ENCODE data around the gene U2AF1L4.
"Not testable (repeated sequence)": the region's sequence is repeated elsewhere in the genome, so short reads cannot be mapped to it uniquely, and the experiment has no call there.

The U2AF1L4 gene

DNA sequence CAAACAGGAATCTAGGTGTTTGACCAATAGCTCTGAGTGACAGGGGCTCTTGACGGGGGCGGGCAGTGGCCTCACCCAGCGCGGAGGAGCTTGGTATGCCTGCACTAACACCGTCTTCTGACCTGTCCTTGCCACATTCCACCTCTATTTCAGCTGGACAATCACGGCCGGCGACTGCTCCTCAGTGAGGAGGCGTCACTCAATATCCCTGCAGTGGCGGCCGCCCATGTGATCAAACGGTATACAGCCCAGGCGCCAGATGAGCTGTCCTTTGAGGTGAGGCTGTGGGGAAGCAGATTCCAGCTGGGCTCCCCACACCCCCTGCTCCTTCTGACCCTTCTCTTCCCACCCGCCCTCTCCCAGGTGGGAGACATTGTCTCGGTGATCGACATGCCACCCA is 34.8 kb upstream of the U2AF1L4 start:
- no peak for DNase-seq

- no peak for DNase-seq
These were observed 33.8 kb upstream of the U2AF1L4 start for GRCh38 chr19:35779033-35779432.

DNA sequence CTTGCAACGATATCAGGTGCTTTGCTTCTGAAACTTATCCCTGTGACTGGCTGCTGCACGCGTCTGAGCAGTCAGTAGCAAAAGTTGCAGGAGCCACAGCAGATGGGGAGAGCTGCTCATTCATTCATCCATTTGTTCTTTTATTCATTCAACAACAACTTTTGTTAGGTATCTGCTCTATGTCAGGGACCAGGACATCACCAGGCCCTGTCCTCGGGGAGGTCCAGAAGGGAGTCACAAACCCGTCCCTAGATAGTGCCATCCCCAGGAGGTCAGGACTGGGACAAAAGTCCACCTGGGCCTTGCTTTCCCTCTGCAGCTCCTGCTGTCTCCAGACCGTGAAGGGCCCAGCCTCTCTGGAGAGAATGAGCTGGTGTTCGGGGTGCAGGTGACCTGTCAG is 32.7 kb upstream of the U2AF1L4 start:
- DNase-seq, result no peak

- DNase-seq, result no peak
These were observed 32.0 kb upstream of the U2AF1L4 start for GRCh38 chr19:35777086-35777841.

DNA sequence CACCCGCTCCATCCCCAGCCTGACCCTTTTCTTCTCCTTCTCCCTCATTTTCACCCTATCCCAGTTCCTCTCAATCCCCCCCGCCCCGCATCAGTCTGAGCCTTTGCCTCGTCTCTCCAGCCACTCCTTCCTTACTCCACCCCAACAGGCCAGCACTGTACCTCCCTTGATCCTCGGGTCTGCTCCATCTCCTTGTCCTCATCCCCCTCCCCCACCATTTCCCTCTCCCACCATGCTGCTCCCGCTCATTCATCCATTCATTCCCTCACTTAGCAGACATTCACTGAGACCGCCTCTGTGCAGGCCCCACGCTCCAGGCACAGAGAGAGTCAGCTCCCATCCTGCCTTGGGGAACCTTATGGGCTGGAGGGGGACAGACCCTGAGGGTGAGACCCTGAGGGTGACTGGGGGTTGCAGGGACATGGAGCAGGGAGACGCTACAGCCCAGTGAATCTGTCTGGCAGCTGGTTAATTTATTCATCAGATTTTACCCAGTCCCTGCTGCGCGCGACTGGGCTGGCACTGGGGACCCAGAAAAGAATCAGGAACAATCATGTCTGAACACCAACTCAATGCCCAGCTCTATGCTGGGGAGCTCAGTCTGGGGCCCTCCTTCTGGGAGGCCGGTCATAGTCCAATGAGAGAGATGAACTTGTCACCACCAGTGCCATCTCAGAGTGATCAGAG is 31.0 kb upstream of the U2AF1L4 start:
- peak in 1 of 2 experiments; percentile 8 for DNase-seq

DNA sequence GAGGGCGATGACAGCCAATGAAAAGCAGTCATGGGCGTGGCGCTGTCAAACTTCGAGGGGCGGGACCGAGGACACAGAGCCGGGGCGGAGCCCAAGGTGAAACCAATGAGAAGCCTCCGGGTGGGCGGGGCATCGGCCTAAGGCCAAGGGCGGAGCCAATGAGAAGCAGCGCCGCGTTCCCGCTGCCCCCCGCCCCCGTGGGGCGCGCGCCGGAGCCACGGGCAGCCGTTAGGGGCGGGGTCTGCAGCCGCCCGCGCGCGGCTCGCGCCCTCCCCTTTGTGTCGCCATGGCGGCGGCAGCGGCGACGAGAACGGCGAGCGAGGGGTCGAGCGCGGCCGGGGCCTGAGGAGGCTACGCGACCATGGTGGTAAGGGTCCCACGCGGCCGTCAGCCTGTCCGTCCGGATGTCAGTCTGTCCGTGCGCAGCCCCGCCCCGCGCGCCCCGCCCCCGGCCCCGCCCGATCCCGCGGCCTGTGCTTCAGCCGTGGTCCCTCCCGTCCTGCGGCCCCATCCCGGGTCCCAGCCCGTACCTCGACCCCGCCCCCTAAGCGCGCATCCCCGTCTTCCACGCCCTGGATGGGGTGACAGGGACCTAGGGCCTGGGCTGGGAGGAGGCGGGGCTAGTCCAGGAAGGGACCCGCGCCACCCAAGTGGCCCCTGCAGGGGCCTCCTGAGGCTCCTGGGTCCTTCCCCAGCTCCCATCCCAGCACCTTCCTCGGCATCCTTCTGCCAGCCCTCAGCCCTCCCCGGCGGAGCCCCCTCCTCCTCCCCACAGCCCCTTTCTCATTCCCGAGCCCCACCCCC is 30.3 kb upstream of the U2AF1L4 start, which contains the start of gene ARHGAP33:
TSS of gene ARHGAP33 (plus strand) at position 267 of the 804 bp plus-strand sequence. CDS start at position 362, 95 bp downstream.
- peak; percentile 86 to 95 for DNase-seq

- DNase-seq, result no peak
These were observed 29.8 kb upstream of the U2AF1L4 start for GRCh38 chr19:35775046-35775297.

DNA sequence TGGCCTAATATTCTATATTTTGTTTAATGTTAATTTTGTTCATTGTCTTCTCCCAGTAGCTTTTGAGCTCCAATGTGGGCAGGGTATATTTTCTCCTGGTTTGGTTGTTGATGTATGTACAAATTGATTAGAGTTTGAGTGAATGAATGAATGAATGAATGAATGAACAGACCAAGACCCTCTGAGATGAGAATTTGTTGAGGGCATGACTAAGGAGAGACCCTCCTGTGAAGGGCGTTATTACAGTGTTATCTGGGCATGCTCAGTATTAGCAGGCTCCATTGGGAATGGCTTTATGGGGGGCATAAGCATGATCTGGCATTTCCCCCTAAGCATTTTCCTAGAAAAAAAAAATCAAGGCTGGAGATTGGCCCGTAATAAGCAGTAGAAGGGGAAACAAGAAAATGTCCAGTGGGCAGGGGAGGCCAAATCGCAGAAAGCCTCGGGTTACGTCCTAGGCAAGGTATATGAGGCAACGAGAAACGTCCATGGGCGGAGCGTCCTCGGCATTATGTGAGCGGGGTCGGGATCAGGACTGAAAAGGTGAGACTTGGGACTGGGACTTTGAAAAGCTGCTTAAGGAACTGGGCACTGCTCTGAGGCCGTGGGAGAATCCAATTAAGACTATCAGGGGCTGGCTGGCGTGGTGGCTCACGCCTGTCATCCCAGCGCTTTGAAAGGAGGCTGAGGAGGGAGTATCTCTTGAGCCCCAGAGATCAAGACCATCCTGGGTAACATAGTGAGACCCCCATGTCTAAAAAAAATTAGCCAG is 29.2 kb upstream of the U2AF1L4 start:
- no peak for DNase-seq

DNA sequence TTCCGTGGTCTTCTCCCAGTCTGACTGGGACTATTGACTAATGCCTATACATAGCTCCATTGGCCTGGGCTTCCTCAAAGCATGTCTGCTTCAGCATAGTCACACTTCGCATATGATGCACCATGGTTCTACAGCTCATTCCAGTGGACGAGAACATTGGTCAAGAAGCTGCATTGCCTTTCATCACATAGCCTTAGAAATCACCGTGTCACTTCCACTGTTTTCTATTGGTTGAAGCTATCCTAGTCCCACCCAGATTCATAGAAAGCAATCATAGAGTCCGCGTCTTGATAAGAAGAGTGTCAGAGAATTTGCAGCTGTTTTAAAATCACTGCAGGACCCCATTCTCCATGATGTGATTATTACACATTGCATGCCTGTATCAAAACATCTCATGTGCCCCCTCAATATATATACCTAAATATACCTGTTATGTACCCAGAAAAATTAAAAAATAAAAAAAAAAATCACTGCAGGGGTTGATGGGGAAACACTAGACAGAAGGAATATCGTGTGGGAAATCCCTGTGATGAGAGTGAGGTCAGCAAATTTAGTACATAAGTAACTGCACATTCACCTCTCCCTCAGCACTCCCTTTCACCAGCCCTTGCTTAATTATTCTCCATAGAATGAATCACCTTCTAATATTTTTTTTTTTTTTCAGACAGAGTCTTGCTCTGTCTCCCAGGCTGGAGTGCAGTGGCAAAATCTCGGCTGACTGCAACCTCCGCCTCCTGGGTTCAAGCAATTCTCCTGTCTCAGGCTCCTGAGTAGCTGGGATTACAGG is 28.0 kb upstream of the U2AF1L4 start:
- no peak for DNase-seq

DNA sequence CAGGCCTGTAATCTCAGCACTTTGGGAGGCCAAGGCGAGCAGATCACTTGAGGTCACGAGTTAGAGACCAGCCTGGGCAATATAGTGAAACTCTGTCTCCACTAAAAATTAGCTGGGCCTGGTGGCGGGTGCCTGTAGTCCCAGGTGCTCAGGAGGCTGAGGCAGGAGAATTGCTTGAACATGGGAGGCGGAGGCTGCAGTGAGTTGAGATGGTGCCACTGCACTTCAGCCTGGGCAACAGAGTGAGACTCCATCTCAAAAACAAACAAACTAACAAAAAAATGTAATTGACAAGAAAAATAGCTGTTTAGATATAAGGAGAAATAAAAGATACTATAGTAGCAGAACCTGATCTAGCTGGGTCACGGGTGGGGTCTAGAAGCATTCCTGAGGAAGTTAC is 27.1 kb upstream of the U2AF1L4 start:
- DNase-seq, result not testable (repeated sequence)

GRCh38 chr19:35768082-35768421 is 22.8 kb upstream of the U2AF1L4 start:
- DNase-seq, result no peak

DNA sequence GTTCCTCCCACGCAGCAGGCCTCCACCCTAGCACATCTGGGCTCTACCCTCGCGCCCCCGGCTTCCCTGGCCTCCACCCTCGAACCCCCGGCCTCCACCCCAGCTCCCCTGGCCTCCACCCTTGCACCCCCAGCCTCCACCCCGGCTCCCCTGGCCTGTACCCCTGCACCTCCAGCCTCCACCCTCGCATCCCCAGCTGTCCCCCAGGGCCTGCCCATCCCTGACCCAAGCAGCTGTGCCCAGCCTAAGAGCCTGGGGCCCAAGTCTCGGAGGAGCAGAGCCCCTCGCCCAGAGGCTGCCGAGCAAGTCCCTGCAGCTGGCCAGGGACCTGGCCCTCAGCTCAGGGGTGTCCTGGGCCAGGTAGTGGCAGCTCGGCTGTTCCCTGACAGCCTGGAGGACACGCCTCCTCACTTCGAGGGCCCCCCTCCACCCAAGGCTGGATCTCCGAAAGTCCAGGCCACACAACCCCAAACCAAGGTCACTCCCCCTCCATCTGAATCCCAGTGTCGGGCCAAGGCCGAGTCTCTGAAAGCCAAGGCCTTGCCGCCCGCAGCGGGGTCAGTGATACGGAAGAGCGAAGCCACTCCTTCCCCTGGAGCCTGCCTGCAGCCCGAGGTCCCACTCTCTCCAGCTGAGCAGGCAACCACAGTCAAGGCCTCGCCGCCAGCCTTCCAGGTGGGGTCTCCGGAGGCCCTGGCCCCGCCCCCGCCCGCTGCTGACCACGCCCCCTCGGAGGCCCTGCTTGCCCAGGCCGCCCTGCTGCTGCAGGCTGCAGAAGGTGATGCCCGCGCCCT is 22.3 kb upstream of the U2AF1L4 start:
- DNase-seq, result no peak

DNA sequence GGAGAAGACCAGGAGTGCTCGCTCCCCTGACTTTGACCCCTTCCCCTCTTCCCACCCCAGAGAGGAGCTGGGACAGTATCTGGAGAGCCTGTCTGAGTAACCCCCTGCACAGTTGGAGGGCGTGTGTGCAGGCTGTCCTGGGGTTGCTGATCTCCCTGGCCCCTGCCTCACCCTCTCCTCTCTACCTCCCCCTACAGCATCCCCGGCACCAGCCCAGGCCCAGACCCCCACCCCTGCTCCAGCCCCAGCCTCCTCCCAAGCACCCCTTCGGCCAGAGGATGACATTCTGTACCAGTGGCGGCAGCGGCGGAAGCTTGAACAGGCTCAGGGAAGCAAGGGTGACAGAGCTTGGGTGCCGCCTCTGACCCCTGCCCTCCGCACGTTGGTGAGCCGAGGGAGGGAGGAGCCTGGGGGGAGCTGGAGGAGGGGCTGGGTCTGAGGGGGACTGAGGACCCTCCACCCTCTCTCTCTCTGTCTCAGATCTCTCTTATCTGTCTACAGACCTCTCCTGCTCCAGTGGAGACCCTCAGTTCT is 21.4 kb upstream of the U2AF1L4 start:
- DNase-seq, result no peak

DNA sequence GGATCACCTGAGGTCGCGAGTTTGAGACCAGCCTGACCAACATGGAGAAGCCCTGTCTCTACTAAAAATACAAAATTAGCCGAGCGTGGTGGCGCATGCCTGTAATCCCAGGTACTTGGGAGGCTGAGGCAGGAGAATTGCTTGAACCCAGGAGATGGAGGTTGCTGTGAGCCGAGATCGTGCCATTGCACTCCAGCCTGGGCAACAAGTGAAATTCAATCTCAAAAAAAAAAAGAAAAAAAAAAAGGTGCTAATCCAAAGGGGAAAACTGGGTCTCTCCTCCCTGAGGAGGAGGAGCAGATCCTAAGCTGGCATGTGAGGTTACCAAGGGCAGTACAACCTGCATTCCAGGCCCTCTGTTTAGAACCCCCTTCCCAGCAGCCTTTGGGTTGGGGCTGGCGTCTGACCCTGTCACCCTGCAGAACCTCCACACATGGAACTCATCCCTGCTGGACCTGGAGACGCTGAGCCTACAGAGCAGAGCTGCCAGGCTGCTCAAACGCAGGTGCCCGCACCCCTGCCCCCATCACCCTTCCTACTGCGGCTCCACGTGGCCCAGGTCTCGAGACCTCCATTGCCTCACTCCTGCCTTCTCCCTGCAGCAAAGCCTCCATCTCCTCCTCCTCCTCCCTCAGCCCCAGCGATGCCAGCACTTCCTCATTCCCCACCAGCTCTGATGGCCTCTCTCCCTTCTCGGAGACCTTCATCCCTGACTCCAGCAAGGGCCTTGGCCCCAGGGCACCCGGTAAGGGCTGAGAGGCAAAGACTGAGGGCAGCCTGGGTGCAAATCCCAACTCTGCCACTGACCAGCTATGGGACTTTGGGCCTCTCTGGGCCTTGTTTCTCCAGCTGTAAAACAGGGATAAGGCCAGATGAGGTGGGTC is 19.5 kb upstream of the U2AF1L4 start:
- no peak for DNase-seq

DNA sequence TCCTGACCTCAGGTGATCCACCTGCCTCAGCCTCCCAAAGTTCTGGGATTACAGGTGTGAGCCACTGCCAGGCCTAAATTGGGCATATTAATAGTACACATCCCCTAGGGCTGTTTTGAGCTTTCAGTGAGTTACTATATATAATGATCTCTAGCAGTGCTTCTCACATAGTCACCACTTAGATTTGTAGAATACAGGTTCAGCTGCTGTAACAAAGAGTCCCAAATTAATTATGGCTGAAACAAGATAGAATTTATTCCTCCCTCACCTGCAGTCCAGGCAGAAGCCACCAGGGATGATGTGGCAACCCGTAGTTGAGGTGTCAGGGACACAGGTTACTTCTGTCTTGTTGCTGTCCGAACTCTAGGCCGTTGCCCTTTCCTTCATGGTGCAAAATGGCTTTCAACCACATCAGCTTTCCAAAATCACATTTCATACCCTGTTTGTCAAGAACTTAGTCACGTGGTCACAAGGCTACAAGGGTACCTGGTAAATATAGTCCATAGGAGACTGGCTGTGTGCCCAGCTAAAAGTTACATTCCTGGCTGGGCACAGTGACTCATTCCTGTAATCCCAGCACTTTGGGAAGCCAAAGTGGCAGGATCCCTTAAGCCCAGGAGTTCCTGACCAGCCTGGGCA is 15.6 kb upstream of the U2AF1L4 start:
- DNase-seq, result no peak

DNA sequence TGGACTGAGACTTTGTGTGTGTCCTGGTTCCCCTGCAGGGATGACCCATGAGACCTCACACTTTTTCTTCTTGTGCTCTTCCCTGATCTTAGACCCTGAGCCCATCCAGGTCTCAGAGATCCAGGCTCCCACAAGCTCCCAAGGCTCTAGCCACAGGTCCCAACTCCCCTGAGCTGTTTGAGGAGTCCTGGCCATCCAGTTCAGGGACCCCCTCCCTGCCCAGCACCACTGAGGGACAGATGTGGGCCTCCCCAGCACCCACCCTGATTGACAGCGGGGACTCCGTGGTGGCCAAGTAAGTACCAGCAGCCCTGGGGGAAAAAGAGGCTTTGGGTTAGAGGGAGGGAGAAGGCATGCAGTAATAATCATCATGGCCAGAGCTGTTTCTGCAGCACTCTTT is 14.5 kb upstream of the U2AF1L4 start:
- DNase-seq, result no peak

- DNase-seq, result peak; percentile 96 to 97
These were observed 12.8 kb upstream of the U2AF1L4 start, which contains the start of gene PROSER3 for GRCh38 chr19:35757749-35758608. Gene PROSER3 (plus strand): TSS chr19:35758176. CDS start chr19:35758216, 40 bp downstream.

GRCh38 chr19:35757231-35757748 is 12.1 kb upstream of the U2AF1L4 start:
- DNase-seq, result peak in 1 of 2 experiments; percentile 72
